ENCODE results near the gene ANXA7. TPM values are rescaled to one million over a fixed set of nuclear protein-coding genes. Genes with fewer than 3 reads are reported as not detected.

ANXA7 gene
- 100 to 1,000 TPM in 1 of 2 donors, 10 to 100 TPM in 1; 94.9 to 117 TPM for total RNA-seq
- total RNA-seq: 115 to 207 reads per million in 2 donors

DNA sequence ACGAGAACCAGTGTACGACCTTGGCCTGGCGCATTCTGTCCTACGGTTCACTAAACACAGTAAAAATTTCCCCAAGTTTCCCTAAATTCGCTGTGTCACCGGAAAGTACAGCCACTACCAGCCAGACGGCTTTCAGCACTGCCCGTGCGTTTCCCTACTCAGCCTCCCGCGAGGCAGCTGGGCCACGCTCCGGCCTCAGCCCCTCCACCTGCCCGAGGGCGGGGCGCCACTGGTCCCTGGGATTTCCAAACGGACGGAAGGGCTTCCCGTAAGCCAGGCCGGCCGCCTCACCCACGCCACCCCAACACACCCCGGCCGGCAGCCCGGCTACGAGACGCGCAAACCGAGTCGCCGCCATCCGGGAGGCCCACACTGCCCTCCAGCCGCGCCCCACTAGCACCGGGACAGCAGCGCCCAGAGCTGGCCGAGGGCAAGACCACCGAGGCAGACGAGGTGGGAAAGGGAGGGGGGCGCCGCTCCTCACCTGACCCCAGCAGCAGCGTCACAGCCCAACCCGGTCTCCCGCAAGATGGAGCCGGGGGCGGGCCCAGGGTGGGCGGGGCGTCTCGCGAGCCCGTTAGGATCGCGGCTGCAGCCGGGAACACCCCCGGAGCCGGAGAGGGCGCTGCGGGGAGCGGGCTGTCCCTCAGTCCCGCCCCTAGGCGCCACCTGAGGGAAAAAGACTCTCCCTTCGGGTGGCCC, at the start of gene ANXA7:
Gene ANXA7 (minus strand): TSS at position 531 of the 702 bp plus-strand sequence. CDS start 13,202 bp downstream, outside the sequence.
- no peaks in the 10 kb centered on the region for H3K9me3 ChIP-seq (ENCODE audit: control insufficient read depth, low read length, poor library complexity, severe bottlenecking)

DNA sequence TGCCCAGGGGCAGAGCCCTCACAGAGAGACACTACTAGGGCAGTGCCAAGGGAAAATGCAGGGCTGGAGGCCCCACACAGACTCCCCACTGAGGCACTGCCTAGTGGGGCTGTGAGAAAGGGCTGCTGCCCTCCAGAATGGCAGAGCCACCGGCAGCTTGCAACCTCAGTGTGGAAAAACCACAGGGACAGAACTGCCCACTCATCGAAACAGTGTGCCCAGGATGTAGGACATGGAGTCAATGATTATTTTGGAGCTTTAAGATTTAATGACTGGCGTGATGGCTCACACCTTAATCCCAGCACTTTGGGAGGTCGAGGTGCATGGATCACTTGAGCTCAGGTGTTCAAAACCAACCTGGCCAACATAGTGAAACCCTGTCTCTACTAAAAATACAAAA, 47.0 kb upstream of the ANXA7 start:
- DNase-seq (no peak), ATAC-seq (no peak)
- Mint-ChIP-seq H3K36me3 (ENCODE audit: low read depth) (peaks cover 13% of the 10 kb centered on the region), H3K27ac (peak overlapping the region; percentile 57), H3K27me3 (no peaks in the 10 kb centered on the region), H3K4me3 (no peak overlapping the region), H3K4me1 (peaks cover 16% of the 10 kb centered on the region)
- no peaks in the 10 kb centered on the region for H3K9me3 ChIP-seq (ENCODE audit: control insufficient read depth, low read length, poor library complexity, severe bottlenecking)

More for the DNA sequence above, at the start of gene ANXA7:
- no peaks in the 10 kb centered on the region for H3K27me3 Mint-ChIP-seq
- peak within 1 kb of the TSS; percentile 96 for H3K4me3 Mint-ChIP-seq
- ATAC-seq (peak; percentile 96), DNase-seq (peak; percentile 83 to 95 (median 92))
- H3K27ac Mint-ChIP-seq: peak within 1 kb of the TSS; percentile 95
- H3K36me3 Mint-ChIP-seq (ENCODE audit: low read depth): no peaks in the 10 kb centered on the region
- H3K4me1 Mint-ChIP-seq: peaks cover 26% of the 10 kb centered on the region

DNA sequence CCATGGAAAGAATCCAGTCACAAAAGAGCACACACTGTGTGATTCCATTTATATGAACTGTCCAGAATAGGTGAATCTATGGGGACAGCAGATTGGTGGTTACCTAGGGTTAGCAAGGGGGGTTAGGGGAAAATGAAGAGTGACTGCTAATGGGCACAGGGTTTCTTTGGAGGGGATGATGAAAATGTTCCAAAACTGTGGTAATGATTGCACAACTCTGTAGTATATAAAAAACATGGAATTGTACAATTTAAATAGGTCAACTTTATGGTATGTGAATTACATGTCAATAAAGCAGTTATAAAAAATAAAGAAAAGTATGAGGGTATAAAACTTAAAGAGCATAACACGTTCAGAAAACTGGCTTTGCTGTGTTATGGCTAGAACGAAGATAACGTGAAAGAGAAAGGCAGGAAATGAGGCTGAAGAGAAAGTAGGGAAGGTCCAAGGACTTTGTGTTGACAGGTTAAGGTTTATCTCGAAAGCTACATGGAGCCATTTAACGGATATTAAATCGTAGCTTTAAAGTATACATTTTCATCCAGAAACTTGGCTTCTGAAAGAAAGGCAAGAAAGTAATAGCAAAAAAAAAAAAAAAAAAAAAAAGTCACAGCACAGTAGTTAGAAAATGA, 45.9 kb upstream of the ANXA7 start:
- H3K27me3 Mint-ChIP-seq: no peaks in the 10 kb centered on the region
- H3K4me3 Mint-ChIP-seq: no peak overlapping the region
- H3K27ac Mint-ChIP-seq: peak overlapping the region; percentile 54
- H3K4me1 Mint-ChIP-seq: peaks cover 16% of the 10 kb centered on the region
- H3K9me3 ChIP-seq (ENCODE audit: control insufficient read depth, low read length, poor library complexity, severe bottlenecking): no peaks in the 10 kb centered on the region
- H3K36me3 Mint-ChIP-seq (ENCODE audit: low read depth): peaks cover 15% of the 10 kb centered on the region
- DNase-seq (no peak), ATAC-seq (no peak)

DNA sequence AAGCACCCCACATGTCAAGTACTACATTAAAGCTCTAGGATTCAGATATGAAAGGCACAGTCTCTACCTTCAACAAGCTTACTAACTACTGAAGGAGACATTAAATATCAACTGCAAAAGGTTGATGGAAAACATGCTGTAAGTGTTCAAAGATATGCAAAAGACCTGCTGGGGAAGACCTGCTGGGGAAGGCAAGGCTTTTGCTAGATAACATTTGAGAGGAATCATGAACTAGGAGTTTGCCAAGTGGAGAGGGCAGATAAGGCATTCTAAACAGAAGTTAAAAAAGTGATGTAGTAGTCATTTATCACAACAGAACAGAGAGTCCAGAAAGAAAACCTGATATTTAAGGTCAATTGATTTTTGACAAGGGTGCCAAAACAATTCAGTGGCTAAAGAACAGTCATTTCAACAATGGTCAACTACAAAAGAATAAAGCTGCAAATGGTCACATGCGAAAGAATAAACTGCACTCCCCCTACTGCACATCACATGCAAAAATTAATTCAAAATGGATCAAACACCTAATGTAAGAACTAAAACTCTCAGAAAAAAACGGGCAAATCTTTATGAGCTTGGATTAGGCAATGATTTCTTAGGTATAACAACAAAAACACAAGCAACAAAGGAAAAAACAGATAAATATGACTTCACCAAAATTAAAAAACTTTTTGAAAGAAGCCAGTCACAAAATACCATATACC, 42.5 kb upstream of the ANXA7 start:
- no peak overlapping the region for H3K27ac Mint-ChIP-seq
- peaks cover 11% of the 10 kb centered on the region for H3K4me1 Mint-ChIP-seq
- no peaks in the 10 kb centered on the region for H3K9me3 ChIP-seq (ENCODE audit: control insufficient read depth, low read length, poor library complexity, severe bottlenecking)
- no peak for ATAC-seq
- H3K27me3 Mint-ChIP-seq: no peaks in the 10 kb centered on the region
- H3K4me3 Mint-ChIP-seq: no peak overlapping the region
- peaks cover 10% of the 10 kb centered on the region for H3K36me3 Mint-ChIP-seq (ENCODE audit: low read depth)
- DNase-seq: no peak

DNA sequence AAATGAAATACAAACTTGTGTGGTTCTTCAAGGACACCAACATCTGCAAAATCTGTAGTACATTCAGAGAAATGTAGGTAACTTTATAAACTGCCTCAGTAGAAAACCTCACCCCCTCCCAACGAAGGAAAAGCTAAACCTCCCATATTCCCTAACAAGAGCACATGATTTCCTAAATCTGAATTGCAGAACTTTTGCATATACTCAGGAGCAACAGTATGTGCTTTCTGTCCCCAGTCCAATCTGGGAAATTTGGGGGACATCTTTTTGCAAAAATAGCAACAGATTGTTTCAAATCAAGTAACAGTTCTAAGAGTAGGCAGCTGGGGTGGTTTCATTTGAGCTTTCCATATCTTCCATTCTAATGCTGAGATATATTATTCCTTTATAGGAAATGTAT, 35.3 kb upstream of the ANXA7 start:
- ATAC-seq (no peak), DNase-seq (no peak)
- peaks cover 9% of the 10 kb centered on the region for H3K4me1 Mint-ChIP-seq
- peaks cover 4% of the 10 kb centered on the region for H3K36me3 Mint-ChIP-seq (ENCODE audit: low read depth)
- H3K27me3 Mint-ChIP-seq: no peaks in the 10 kb centered on the region
- no peak overlapping the region for H3K27ac Mint-ChIP-seq
- H3K4me3 Mint-ChIP-seq: no peak overlapping the region
- no peaks in the 10 kb centered on the region for H3K9me3 ChIP-seq (ENCODE audit: control insufficient read depth, low read length, poor library complexity, severe bottlenecking)

DNA sequence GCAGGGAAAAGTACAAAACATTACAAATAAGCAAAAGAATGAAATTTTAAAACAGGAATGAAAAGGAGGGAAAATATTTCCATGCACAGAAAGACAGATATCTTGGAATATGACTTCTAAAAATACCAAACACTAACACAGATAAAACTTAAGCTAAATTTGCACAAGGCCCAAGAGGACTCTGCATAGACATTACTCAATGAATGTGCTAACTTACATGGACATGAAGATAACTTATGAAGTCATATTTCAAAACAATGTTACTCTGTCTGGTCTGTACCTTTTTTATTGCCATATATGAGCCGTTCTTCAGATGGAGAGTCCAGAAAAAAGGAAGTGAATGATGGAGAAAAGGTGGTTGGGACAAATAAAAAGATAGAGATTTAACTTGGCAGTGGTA, 34.5 kb upstream of the ANXA7 start:
- H3K27ac Mint-ChIP-seq: no peak overlapping the region
- DNase-seq (no peak), ATAC-seq (no peak)
- H3K9me3 ChIP-seq (ENCODE audit: control insufficient read depth, low read length, poor library complexity, severe bottlenecking): no peaks in the 10 kb centered on the region
- peaks cover 9% of the 10 kb centered on the region for H3K4me1 Mint-ChIP-seq
- H3K36me3 Mint-ChIP-seq (ENCODE audit: low read depth): peaks cover 2% of the 10 kb centered on the region
- no peaks in the 10 kb centered on the region for H3K27me3 Mint-ChIP-seq
- no peak overlapping the region for H3K4me3 Mint-ChIP-seq

DNA sequence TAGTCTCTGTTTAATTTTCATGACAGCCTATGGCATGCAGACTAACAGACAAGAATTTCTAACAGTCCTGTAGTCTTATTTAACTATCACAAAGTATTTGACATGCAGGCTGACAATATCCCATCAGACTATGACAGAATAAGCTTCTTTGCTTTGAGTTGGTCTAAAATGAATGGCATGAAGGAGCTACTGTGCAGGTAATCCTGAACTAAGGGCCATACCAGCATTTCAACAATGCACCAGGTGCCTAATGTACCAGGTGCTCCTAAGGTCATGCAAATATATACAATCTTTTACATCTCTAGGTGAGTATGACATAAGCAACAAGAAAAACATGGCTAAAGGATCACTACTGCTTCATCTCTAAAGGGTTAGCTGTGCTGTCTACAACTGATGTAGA, 33.1 kb upstream of the ANXA7 start:
- DNase-seq (no peak), ATAC-seq (no peak)
- Mint-ChIP-seq H3K4me3 (no peak overlapping the region), H3K4me1 (peaks cover 9% of the 10 kb centered on the region), H3K27ac (peak overlapping the region; percentile 32), H3K27me3 (no peaks in the 10 kb centered on the region), H3K36me3 (ENCODE audit: low read depth) (peaks cover 2% of the 10 kb centered on the region)
- no peaks in the 10 kb centered on the region for H3K9me3 ChIP-seq (ENCODE audit: control insufficient read depth, low read length, poor library complexity, severe bottlenecking)

DNA sequence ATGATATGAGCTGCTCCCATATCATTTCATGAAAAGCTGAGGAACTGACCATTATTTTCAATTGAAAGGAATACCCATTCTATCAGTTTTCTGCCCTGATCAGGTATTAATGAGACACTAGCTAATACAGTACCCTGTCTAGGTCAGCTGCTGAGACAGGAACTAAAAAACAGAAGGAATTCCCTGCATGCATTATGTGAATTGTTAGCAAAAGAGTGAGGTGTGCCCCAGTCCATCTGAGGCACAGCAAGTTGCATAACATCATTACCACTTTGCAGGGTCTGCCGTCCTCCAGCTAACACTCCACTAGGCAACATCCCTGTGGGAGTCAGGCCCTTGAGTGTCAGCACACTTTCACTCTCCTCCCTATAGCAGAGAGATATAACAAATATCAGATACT, 30.6 kb upstream of the ANXA7 start:
- Mint-ChIP-seq H3K27me3 (no peaks in the 10 kb centered on the region), H3K27ac (no peak overlapping the region), H3K36me3 (ENCODE audit: low read depth) (no peaks in the 10 kb centered on the region), H3K4me1 (peaks cover 4% of the 10 kb centered on the region), H3K4me3 (no peak overlapping the region)
- ATAC-seq (no peak), DNase-seq (no peak)
- no peaks in the 10 kb centered on the region for H3K9me3 ChIP-seq (ENCODE audit: control insufficient read depth, low read length, poor library complexity, severe bottlenecking)

DNA sequence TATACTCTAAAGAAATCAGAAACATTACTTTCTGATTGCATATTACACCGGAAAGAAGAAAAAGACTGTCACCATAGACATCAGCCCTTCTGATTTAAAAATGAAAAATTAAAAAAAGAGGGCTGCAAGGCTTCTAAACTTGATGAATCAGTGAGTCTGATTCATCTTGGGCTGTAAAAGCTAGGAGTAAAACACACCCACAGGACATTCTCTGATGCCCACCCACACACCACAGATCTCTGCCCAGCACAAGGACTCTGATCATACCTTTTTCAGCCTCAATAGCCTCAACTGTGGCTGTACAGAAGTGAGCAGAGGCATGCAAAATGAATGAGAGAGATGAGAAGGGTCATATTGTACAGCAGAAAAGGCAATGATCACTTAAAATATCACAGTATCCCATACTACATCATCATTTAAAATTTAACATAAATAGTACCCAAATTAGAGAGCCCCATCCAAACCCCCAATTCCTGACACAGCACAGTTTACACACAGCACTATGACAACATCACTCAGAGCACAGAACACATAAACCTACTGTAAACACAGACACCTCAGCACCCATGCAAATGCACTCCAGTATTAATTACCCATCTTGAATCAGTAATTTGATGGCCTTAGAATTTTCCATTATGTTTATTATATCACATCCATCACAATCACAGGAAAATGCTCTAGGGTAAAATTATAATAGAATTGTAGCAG, 25.9 kb upstream of the ANXA7 start:
- Mint-ChIP-seq H3K27ac (peak overlapping the region; percentile 73), H3K27me3 (no peaks in the 10 kb centered on the region), H3K4me1 (peaks cover 2% of the 10 kb centered on the region), H3K4me3 (no peak overlapping the region), H3K36me3 (ENCODE audit: low read depth) (no peaks in the 10 kb centered on the region)
- DNase-seq (no peak), ATAC-seq (no peak)
- no peaks in the 10 kb centered on the region for H3K9me3 ChIP-seq (ENCODE audit: control insufficient read depth, low read length, poor library complexity, severe bottlenecking)

DNA sequence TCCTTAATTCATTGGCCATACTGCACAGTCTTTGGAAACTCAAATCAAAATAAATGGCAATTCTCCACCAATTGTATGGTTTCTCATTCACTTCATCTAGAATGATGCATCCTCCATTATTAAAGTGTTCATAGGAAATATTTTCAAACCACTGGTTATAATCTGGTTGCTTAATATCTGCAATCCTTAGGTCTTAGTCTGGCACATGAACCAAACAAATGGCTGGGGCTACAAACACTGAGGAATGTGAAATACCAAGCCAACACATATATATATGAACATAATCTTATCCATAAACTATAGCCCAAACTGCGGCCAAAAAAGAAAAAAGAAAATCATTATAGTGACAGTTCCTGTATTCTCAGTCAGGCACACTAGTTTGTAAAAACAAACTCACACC, 25.2 kb upstream of the ANXA7 start:
- Mint-ChIP-seq H3K4me1 (peaks cover 4% of the 10 kb centered on the region), H3K4me3 (no peak overlapping the region), H3K27me3 (no peaks in the 10 kb centered on the region), H3K36me3 (ENCODE audit: low read depth) (no peaks in the 10 kb centered on the region), H3K27ac (no peak overlapping the region)
- ATAC-seq (no peak), DNase-seq (no peak)
- no peaks in the 10 kb centered on the region for H3K9me3 ChIP-seq (ENCODE audit: control insufficient read depth, low read length, poor library complexity, severe bottlenecking)

DNA sequence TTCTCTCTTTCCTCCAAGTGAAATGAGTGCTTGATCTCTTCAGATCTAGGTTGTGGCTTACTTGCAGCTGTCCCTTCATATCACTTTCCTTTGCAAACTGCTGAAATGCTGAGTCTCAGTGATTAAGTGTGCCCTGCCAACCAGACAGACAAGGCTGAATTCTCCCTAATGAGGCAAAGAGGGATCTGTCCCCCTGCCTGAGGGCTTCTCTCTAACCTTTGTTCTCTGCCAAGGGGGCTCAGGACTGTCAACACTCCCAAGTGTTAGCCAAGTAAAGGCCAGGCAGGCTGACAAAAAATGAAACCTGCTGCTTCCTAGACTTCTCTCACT, 19.6 kb upstream of the ANXA7 start, which contains the start of gene MSS51:
Gene MSS51 (minus strand): TSS at position 24 of the 330 bp plus-strand sequence. CDS start 5,277 bp downstream, outside the sequence.
- peak; percentile 57 for ATAC-seq
- H3K36me3 Mint-ChIP-seq (ENCODE audit: low read depth): no peaks in the 10 kb centered on the region
- peak within 1 kb of the TSS; percentile 25 for H3K4me3 Mint-ChIP-seq

DNA sequence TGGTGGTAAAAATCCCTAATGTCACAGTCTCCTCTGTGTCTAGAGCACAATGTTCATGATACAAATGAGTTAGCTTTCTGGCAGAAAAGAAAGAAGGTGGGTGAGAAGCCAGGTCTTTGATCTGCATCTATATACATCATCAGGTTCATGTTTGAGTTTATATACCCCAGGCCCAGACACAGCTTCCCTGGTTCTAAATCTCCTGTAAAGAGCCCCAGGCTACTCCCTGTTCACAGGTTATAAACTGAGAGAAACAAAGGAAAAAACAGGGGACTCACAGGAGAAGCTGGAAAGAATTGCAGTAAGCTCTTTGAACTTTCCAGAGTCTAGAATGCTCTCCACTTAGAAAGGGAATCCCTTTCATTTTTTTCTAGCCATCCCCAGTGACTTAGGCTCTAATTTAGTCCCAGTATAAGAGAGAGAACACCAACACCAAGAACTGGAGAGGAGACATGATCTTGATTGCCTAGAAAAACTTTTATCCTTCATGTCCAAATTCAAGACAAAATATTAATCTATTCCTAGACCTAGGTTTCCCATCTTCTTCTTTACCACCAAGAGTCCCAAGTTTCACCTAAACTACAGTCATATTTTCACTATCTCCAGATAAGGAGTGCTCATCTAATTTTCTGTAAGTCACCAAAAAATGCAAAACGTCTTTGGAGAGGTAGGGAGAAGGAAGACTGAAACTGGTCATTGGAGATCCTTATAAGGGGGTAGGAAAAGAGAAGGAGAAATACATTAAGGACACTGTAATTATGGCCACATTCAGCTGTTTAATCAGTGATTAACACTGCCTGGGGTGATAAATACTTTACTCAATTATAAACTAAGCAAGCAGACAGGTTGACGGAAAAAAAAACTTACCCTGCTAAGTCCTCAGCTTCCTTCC, 19.0 kb upstream of the ANXA7 start:
- Mint-ChIP-seq H3K4me3 (peak overlapping the region; percentile 25), H3K36me3 (ENCODE audit: low read depth) (no peaks in the 10 kb centered on the region), H3K4me1 (peaks cover 17% of the 10 kb centered on the region), H3K27me3 (no peaks in the 10 kb centered on the region), H3K27ac (peak overlapping the region; percentile 73)
- no peaks in the 10 kb centered on the region for H3K9me3 ChIP-seq (ENCODE audit: control insufficient read depth, low read length, poor library complexity, severe bottlenecking)
- no peak for ATAC-seq
- DNase-seq: no peak

More for the DNA sequence above, 19.6 kb upstream of the ANXA7 start, which contains the start of gene MSS51:
- no peak for DNase-seq
- Mint-ChIP-seq H3K27ac (peak within 1 kb of the TSS; percentile 73), H3K4me1 (peaks cover 17% of the 10 kb centered on the region), H3K27me3 (no peaks in the 10 kb centered on the region)
- no peaks in the 10 kb centered on the region for H3K9me3 ChIP-seq (ENCODE audit: control insufficient read depth, low read length, poor library complexity, severe bottlenecking)
